Activated naive CD4-positive, alpha-beta T cell treated with anti-CD3 and anti-CD28 coated beads for 36 hours (primary cell): Measurements from ENCODE around the gene NPM1. TPM values are rescaled to one million over a fixed set of nuclear protein-coding genes. Genes with fewer than 3 reads are reported as not detected.

Source experiments
- CTCF ChIA-PET: fragments of 350-600 bp; sonication (Branson Sonifier 250); formaldehyde crosslinking; loops from one replicate; lab custom pipeline; 2021; ENCODE audit warnings: antibody characterized with exemption; lab: Charles Lee
- DNase-seq: peaks from one replicate; pipeline ENCODE4 v3.0.0-alpha.2; 2020
- H3K27ac Mint-ChIP-seq: one replicate; pipeline ENCODE4 v1.8.0; 2021; ENCODE audit warnings: mild to moderate bottlenecking, mixed read lengths
- H3K27me3 Mint-ChIP-seq: one replicate; pipeline ENCODE4 v1.8.0; 2021; ENCODE audit warnings: low read depth, mixed read lengths
- H3K36me3 Mint-ChIP-seq: one replicate; pipeline ENCODE4 v1.8.0; 2021; ENCODE audit warnings: low read depth, mixed read lengths
- H3K4me1 Mint-ChIP-seq: one replicate; pipeline ENCODE4 v1.8.0; 2021; ENCODE audit warnings: low read depth, mixed read lengths
- H3K4me3 Mint-ChIP-seq: one replicate; pipeline ENCODE4 v1.8.0; 2021; ENCODE audit warnings: mild to moderate bottlenecking, moderate library complexity, mixed read lengths
- H3K9me3 Mint-ChIP-seq: one replicate; pipeline ENCODE4 v1.8.0; 2021; ENCODE audit warnings: mixed read lengths
- intact Hi-C: fragments of 100-400 bp; cut with micrococcal nuclease; formaldehyde crosslinking; loops from one replicate; pipeline ENCODE4 v1.15.1; 2023
- total RNA-seq, 2 experiments: library from RNA; stranded (reverse); gene quantifications; one replicate each; pipeline ENCODE4 v1.2.3, GENCODE V29; 2021

Gene NPM1
- total RNA-seq, 2 experiments from 2014 or later, result 3,194 to 3,467 TPM

- H3K36me3 Mint-ChIP-seq, result peaks cover 10% of the 10 kb centered on the region
- intact Hi-C loops, result loop anchor here (10.0 kb wide), 1 partner anchor 868 kb away; the partner anchor contains the start of gene UBTD2
- H3K4me3 Mint-ChIP-seq, result no peak overlapping the region
- peaks cover 13% of the 10 kb centered on the region for H3K4me1 Mint-ChIP-seq
- no peak for DNase-seq
- H3K9me3 Mint-ChIP-seq, result no peaks in the 10 kb centered on the region
- no peak overlapping the region for H3K27ac Mint-ChIP-seq
- CTCF ChIA-PET, result interaction anchor here (1.4 kb wide), 1 partner anchor 189 kb away, joined by 3 read pairs; no protein-coding TSS in a partner anchor
- peaks cover 14% of the 10 kb centered on the region for H3K27me3 Mint-ChIP-seq
Measured at GRCh38 chr5:171416160-171417049, 28.8 kb downstream of the NPM1 start.

GRCh38 chr5:171418316-171418981 lies 30.8 kb downstream of the NPM1 start:
- peak; percentile 71 for DNase-seq
- no peaks in the 10 kb centered on the region for H3K36me3 Mint-ChIP-seq
- no peak overlapping the region for H3K27ac Mint-ChIP-seq
- H3K4me1 Mint-ChIP-seq, result peaks cover 13% of the 10 kb centered on the region
- no peaks in the 10 kb centered on the region for H3K9me3 Mint-ChIP-seq
- H3K27me3 Mint-ChIP-seq, result peaks cover 25% of the 10 kb centered on the region
- intact Hi-C loops, result loop anchor here (1.0 to 10.0 kb wide), 4 partner anchors 489 to 866 kb away; partner anchors contain the start of genes STK10 and UBTD2
- CTCF ChIA-PET, result interaction anchor here (0.5 to 2.3 kb wide), 21 partner anchors 9 to 746 kb away, joined by 3 to 10 read pairs (median 4); no protein-coding TSS in a partner anchor
- H3K4me3 Mint-ChIP-seq, result peak overlapping the region; percentile 53

DNA sequence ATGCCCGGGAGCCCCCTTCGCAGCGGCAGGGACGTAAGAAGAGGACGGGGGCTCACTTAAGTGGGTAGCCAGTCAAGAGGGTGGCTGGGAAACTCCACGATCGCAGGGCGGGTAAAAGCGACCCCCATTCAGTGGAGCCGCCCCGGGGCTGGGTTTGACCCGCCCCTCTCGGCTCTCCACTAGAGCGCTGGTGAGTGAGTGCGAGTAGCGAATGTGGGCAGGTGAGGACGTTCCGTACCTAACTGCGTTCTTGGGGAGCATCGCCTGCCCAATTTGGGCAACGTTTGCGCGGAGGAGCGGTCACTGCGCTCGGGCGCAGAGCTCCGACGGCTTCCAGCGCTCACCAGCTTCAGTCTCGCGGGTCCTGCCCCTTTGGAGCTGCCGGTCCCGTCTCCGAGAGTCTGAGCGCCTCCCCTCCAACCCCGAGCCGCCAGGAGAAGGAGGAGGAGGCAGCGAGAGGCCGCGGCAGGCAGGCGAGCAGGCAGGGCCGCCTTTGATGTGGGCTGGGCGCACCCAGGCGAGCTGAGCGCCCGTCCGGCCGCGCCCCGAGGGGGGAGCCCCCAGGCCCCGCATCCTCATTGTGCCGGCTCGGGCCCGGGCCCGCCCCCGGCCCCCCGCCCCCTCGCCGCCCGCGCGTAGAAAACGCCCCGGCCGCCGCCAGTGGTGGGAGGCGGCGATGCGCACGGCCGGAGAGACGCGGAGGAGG lies 31.5 kb downstream of the NPM1 start, which contains the start of gene FGF18:
Gene FGF18 (plus strand): TSS at position 666 of the 706 bp plus-strand sequence. CDS start 553 bp downstream, outside the sequence.
- Mint-ChIP-seq H3K27me3 (peaks cover 26% of the 10 kb centered on the region), H3K36me3 (no peaks in the 10 kb centered on the region), H3K27ac (no peak within 1 kb of the TSS), H3K4me1 (peaks cover 13% of the 10 kb centered on the region), H3K4me3 (peak within 1 kb of the TSS; percentile 66), H3K9me3 (no peaks in the 10 kb centered on the region)
- CTCF ChIA-PET, result interaction anchor here (0.5 to 2.3 kb wide), 21 partner anchors 8 to 661 kb away, joined by 3 to 10 read pairs (median 4); no protein-coding TSS in a partner anchor
- intact Hi-C loops, result loop anchor here (1.0 to 10.0 kb wide), 4 partner anchors 488 to 866 kb away; partner anchors contain the start of genes STK10 and UBTD2
- peak; percentile 42 for DNase-seq

GRCh38 chr5:171419688-171420430 lies 32.2 kb downstream of the NPM1 start:
- CTCF ChIA-PET, result interaction anchor here (0.6 to 2.3 kb wide), 15 partner anchors 11 to 623 kb away, joined by 3 to 10 read pairs (median 4); no protein-coding TSS in a partner anchor
- H3K36me3 Mint-ChIP-seq, result no peaks in the 10 kb centered on the region
- no peak overlapping the region for H3K27ac Mint-ChIP-seq
- DNase-seq, result peak; percentile 21
- H3K4me1 Mint-ChIP-seq, result peaks cover 13% of the 10 kb centered on the region
- no peaks in the 10 kb centered on the region for H3K9me3 Mint-ChIP-seq
- intact Hi-C loops, result loop anchor here (1.0 to 10.0 kb wide), 5 partner anchors 33 to 865 kb away; partner anchors contain the start of genes NPM1, STK10 and UBTD2
- H3K4me3 Mint-ChIP-seq, result peak overlapping the region; percentile 66
- peaks cover 30% of the 10 kb centered on the region for H3K27me3 Mint-ChIP-seq

DNA sequence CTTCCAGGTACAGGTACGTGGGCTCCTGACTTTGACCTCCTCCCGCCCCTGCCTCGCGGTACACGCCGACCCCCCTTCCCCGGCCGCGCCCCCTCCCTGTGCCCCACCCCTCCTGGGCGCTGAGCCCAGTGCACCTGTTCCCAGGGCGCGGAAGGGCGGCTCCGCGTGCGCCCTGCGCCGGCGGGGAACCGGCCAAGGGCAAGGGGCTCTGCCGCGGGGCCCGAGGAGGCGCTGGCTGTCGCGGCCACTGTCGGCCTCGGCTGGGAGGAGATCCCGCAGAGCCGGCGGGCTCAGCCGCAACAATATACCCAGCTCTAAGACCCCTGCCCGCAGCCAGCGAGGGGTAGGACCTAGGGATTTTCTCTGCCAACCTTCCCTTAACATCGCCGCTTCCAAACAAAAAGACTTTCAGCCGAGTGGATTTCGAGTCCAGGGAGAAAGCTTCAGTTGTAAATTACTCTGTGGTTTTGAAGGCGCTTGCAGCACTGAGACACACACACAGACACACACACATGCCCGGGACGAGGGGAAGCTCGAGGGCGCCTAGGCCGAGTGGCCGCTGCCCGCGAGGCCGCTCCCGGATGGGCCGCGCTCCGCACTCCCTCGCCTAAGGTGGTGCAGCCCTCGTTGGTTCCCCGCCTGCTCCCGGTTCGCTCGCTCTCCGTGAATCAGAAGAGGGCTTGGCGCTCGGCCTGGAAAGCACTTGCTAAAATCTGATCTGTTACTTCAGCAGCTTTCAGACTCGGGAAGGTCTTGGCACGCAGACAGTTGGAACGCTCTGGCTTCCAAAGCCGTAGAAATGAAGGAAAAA lies 33.0 kb downstream of the NPM1 start:
- Mint-ChIP-seq H3K27ac (no peak overlapping the region), H3K27me3 (peaks cover 30% of the 10 kb centered on the region), H3K9me3 (no peaks in the 10 kb centered on the region), H3K4me1 (peaks cover 13% of the 10 kb centered on the region), H3K36me3 (no peaks in the 10 kb centered on the region), H3K4me3 (peak overlapping the region; percentile 66)
- intact Hi-C loops, result loop anchor here (1.0 to 2.0 kb wide), 2 partner anchors 33 to 186 kb away; partner anchors contain the start of gene NPM1
- CTCF ChIA-PET, result interaction anchor here (0.6 kb wide), 2 partner anchors 34 to 175 kb away, joined by 4 to 6 read pairs; no protein-coding TSS in a partner anchor
- DNase-seq, result no peak

DNA sequence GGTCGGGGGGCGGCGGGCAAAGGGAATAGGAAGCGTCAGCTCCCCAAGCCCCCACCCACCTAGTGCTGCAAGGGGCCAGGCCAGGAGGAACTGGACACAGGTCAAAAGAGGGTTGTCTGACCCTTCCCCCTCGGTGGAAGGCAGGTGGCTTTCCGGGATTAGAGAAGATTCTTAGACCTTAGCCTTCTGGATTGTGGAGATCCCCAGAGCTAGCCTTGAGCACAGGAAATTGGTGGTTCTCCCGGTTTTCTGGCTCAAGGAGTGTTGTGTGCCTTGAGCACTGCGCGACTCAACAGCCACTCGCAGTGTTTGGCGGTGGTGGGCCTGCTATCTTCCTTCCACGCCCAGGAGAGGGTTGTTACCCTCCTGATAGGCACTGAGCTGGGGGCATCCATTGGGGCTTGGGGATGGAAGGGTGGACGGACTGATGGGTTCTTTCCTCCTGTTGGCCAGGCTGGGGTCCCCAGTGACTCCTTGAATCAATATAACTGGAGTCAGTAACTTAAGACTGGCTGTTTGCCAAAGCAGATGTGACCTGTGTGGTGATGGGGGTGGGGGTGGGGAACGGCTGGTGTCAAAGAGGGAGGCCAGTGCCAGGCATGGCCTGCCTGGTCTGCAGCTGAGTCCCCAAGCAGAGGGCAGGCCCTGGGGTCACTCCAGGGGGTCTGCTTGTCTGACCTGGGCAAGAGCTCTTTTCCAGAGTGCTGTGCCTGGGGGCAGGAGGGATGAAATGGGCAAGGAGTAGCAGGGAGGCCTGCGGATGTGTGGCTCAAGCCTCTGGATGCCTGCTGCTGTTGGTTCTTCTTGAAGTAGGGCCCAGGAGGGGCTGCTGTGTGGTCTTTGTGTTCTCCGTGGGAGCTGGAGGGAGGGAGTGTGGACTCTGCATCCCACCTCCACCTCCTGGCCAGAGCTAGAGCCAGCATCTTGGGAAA lies 33.9 kb downstream of the NPM1 start:
- intact Hi-C loops, result loop anchor here (2.0 kb wide), 1 partner anchor 185 kb away; no protein-coding TSS in a partner anchor
- no peak overlapping the region for H3K27ac Mint-ChIP-seq
- H3K27me3 Mint-ChIP-seq, result peaks cover 30% of the 10 kb centered on the region
- no peaks in the 10 kb centered on the region for H3K9me3 Mint-ChIP-seq
- H3K4me3 Mint-ChIP-seq, result no peak overlapping the region
- no peaks in the 10 kb centered on the region for H3K36me3 Mint-ChIP-seq
- CTCF ChIA-PET, result interaction anchor here (0.6 kb wide), 1 partner anchor 174 kb away, joined by 4 read pairs; no protein-coding TSS in a partner anchor
- peaks cover 13% of the 10 kb centered on the region for H3K4me1 Mint-ChIP-seq
- no peak for DNase-seq

- peaks cover 13% of the 10 kb centered on the region for H3K4me1 Mint-ChIP-seq
- H3K27me3 Mint-ChIP-seq, result peaks cover 30% of the 10 kb centered on the region
- no peaks in the 10 kb centered on the region for H3K9me3 Mint-ChIP-seq
- CTCF ChIA-PET, result no interaction called here
- H3K27ac Mint-ChIP-seq, result no peak overlapping the region
- H3K4me3 Mint-ChIP-seq, result no peak overlapping the region
- no peak for DNase-seq
- intact Hi-C loops, result no loop called here
- H3K36me3 Mint-ChIP-seq, result no peaks in the 10 kb centered on the region
Measured at GRCh38 chr5:171422495-171422894, 34.8 kb downstream of the NPM1 start.

GRCh38 chr5:171422902-171423663 lies 35.4 kb downstream of the NPM1 start:
- Mint-ChIP-seq H3K4me1 (peaks cover 13% of the 10 kb centered on the region), H3K27ac (no peak overlapping the region), H3K27me3 (peaks cover 30% of the 10 kb centered on the region), H3K9me3 (no peaks in the 10 kb centered on the region), H3K4me3 (no peak overlapping the region), H3K36me3 (no peaks in the 10 kb centered on the region)
- intact Hi-C loops, result no loop called here
- CTCF ChIA-PET, result interaction anchor here (0.5 kb wide), 1 partner anchor 497 kb away, joined by 4 read pairs; no protein-coding TSS in a partner anchor
- no peak for DNase-seq

GRCh38 chr5:171424726-171425125 lies 37.1 kb downstream of the NPM1 start:
- no peak for DNase-seq
- CTCF ChIA-PET, result no interaction called here
- H3K4me3 Mint-ChIP-seq, result no peak overlapping the region
- peaks cover 8% of the 10 kb centered on the region for H3K4me1 Mint-ChIP-seq
- intact Hi-C loops, result no loop called here
- H3K36me3 Mint-ChIP-seq, result no peaks in the 10 kb centered on the region
- H3K9me3 Mint-ChIP-seq, result no peaks in the 10 kb centered on the region
- peaks cover 26% of the 10 kb centered on the region for H3K27me3 Mint-ChIP-seq
- no peak overlapping the region for H3K27ac Mint-ChIP-seq
